NCI-H128 (cell line): ENCODE results near the gene CCR5AS.
"Not testable (repeated sequence)": the region's sequence is repeated elsewhere in the genome, so short reads cannot be mapped to it uniquely, and the experiment has no call there.

ENCODE experiments used
- DNase-seq: peaks from one replicate; lab custom pipeline; 2025; ENCODE audit not compliant: unreplicated experiment; lab: John Stamatoyannopoulos, UW

CCR5AS gene

DNA sequence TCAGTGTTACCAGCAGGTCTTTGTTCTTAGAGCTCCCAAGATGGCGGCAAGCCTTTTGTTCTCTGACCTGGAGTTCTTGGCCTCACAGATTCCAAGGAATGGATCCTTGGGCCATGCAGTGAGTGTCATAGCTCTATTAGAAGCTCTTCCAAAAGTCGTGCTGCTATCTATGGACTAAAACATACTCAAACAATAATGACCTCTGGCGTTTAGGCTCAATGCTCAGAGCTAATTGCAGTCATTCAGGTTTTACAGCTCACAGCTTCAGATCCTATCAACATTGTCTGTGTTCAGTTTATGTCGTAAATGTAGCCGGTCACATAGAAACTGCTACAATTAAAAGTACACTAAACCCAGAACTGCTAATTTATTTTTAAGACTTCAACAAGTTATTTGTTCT is 22.4 kb upstream of the CCR5AS start:
- DNase-seq, result no peak

DNA sequence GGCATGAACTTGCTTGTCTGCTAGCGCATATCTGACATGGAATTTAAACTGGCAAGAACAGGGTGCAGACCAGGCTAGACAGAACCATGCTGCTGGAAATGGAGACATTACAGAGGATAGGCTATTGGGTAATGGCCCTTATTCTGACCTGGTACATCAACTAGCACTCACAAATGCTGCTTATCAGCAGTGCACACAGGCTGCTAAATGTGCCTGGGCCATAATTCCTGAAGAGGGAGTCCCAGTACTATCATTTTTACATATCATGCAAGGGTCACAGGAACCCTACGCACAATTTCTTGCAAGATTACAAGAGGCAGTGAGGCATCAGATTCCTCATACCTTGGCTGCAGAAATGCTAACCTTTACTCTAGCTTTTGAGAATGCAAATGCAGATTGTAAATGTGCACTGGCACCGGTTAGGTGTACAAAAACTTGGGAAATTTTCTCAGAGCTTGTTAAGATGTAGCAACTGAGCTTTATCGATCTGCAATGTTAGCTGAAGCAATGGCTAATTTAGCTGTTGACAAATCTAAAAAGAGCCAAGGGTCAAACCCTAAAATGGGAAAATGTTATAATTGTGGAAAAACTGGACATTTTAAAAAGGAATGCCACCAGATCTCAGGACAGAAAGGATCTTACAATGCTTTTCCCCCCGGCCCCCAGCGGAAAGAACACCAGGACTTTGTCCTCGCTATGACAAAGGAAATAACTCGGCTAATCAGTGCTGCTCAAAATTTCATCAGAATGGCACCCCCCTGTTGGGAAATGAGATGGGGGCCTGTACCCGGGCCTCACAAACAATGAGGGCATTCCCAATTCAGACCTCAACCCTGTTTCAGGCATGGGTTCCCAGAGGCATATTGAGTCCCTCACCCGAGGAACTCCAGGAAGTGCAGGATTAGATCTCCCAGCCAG is 21.3 kb upstream of the CCR5AS start:
- DNase-seq, result no peak

DNA sequence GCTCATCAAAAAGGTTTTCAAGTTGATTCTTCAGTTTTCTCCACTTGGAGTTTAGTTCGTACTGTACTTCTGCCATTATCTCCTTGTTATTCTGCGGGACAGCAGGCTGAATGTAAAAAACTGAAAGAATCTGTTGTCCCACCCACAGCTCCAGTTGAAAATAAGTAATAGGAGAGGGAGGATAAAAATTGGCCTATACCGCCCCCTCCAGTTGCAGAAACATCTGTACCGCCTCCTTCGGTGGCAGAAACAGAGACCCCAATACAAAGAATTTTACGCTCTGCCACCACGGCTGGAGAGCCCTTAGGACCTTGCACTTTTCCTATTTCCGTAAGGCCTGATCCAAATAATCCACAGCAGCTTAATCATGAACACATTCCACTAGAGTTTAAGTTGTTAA is 20.5 kb upstream of the CCR5AS start:
- DNase-seq, result not testable (repeated sequence)

DNA sequence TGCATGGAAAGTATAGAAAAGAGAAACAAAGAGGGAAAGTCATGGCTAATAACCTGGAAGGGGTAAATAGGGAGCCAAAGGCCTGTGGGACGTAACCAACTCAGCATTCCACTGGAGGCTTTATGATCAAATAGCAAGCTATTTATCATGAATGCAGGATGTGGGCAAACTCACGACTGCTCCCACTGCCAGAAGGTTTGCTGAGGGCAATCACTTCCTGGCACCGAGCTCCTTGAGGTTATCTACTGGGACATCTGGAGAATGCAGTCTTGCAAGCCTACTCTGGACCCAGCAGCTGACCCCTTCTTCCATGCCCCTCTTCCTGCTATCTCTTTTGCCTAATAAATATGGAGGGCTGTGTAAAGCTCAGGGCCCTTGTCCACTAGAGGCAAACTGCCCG is 19.6 kb upstream of the CCR5AS start:
- not testable (repeated sequence) for DNase-seq

DNA sequence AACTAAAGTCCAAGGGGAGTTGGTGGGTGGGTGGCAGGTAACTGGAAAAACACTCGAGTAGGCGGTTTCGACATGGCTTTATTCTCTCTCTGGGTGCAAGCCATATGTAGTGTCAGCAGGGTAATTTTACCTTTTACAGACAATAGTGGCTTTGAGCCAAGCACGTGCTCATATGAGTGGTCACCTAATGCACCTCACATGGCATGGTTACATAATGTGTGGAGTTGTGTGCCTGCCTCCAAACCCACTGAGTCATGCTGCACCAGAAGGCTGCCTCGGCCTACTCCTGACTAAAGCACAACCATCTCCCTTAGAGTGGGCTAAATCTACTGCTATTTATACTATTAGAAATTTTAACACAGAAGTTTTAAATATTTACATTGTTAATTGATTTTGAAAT is 16.7 kb upstream of the CCR5AS start:
- no peak for DNase-seq

DNA sequence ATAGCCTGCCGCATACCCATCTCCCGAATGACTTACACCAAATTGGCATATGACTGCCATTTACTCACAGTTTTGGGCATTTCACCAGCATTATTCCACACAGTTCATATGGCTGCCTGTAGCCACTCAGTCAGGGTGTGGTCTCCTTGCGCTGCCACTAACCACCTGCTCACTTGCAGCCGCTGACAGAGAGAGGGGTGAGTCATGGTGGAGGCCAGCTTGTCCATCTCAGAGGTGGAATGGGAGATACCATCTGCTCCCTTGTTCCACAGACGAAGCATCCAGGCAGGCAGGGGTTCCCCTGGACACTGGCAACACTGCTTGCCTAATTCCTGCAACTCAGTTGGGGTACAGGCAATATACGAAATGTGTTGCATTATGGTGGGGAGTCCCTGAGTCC is 15.8 kb upstream of the CCR5AS start:
- DNase-seq, result no peak

DNA sequence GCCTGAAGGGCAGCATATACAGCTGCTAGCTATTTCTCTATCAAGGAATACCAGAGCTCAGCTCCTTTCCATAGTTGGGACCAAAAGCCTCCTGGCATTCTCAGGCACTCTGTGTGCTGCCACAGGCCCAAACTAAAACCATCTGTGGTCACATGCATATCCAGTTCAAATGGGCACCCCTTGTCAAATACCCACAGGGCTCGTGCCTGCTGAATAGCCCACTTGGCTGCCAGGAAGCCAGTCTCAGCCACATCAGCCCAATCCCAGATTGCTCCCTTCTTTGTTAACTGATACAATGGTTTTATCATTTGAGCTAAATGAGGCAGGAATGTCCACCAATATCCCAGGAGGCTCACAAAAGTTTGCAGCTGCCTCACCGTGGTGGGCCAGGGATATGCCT is 14.1 kb upstream of the CCR5AS start:
- no peak for DNase-seq

DNA sequence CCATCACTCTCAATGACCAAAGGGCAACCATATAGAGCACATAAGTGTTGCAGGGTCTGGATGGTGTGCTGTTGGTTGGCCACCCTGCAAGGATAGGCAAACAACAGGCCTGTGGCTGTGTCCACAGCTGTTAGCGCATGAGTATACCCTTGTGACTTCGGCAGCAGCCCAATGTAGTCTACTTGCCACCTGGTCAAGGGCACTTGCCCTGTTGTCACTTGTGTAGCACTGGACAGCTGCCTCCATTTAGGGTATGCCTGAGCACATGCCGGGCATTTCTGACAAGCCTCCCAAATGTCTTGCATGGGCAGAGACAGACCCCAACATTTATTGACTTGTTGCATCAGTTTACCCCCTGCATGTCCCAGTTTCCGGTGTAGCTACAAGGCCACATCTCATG is 12.9 kb upstream of the CCR5AS start:
- DNase-seq, result no peak

DNA sequence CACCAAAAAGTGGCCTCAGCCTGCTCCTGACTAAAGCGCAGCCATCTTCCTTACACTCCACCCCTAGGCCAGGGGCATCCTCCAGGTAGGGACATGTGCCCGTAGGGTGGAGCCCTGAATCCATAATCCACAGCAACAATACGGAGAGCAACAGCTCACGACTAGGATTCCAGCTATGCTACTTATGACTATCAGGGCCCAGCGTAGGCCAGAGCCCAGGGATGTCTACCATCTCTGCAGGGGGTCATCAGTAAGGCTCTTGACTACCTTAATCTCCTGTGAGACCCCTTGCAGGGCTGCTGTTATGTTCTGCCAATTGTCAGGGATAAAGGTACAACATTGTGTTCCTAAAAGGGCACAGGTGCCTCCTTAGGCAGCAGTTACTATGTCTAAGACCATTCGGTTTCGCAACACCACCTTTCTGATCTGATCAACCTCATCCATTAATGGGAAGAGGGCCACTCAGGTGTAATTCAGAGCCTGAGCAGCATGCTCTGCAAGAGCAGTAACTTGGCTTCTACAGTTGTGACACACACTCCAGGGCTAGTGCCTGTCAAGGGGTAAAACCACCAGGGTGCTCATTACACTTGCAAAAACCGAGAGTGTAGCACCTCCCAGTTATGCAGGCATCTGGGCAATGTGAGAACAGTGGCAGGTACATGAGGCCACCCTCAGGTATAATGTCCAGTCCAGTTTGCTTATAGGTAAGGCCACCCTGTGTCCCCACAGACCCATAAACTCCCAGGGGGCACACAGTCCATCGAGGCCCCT is 11.2 kb upstream of the CCR5AS start:
- DNase-seq, result no peak

DNA sequence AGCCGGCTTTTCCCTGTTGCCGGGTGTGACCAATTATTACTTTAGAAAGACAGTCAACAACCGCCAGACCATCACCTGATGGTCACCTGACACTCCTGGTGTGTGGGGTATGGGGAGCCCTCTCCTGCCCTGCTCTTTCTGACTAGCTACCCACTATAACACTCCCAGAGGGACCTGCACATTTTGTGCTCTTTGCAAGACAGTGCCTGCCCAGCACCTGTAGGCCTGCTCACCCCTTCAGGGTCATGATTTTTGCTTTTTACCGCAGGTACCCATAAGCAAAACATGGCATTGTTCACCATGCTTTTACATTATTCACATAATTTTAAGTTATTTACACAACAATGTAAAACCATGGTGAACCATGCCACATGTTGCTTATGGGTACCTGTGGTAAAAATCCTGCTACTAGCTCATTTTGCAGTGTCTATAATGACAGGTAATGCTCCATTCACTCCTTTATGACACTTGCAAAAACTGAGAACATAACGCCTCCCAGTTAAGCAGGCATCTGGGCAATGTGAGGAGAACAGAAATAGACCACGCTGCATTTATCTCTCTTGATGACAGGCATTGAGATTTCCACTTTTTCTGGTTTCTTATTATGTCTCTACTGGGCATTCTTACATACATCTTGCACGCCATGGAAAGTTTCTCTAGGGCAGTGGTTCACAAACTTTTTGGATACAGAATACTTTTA is 10.1 kb upstream of the CCR5AS start:
- DNase-seq, result no peak

DNA sequence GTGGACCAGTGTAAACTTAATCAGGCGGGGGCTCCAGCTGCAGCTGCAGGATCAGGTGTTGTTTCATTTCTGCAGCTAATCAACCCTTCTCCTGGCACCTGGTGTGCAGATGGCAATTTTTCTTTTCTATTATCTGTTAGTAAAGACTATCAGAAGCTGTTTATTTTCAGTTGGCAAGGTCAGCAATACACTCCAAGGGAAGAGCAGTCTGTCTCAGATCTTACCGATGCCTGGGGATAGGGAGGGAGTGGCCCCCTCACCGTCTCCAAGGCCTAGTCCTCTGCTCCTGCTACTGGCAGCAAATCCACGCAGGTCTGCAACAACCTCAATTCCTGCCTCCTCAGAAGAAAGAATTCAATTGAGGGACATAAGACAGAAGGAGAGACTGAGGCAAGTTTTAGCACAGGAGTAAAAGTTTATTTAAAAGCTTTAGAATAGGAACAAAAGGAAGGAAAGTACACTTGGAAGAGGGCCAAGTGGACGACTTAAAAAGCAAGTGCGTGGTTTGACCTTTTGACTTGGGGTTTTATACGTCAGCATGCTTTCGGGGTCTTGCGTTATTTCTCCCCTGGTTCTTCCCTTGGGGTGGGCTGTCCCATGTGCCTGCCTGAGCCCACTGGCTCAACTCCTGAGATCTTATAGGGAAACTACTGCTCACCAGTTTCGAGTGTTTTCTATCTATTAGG is 9.4 kb upstream of the CCR5AS start:
- DNase-seq, result no peak

DNA sequence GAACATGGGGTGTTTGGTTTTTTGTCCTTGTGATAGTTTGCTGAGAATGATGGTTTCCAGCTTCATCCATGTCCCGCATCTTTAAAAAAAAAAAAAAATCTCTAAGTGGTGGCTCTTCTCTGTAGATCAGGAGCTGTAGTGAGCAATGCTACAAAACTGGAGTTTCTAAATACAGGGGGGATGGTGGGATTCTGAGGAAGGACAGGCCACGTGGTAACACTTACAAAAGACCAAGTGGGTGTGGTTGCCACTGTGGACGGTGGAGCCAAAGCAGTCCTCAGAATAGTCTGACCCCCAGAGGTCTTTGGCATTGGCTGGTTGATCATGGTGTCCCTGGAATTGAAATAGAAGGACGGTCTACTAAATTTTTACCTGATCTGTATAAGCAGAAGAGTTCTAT is 7.9 kb upstream of the CCR5AS start:
- no peak for DNase-seq

DNA sequence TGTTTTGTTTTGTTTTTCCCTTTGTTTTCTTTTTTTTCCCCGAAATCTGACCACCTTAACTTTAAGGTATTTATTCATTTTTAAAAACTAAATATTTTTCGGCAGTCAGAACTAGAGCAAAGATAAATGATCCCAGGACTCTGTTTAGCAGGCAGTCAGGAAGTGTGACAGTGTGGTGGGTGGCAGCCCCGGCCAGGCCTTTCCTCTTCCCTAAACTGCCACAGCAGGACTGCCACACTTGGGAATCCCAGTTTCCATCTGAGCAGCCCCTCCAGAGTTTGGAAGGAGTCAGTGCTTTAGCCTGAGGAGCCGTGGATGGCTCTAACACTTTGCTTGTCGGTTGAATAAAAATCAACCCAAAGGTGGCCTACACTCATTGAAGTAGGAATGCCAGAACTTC is 7.1 kb upstream of the CCR5AS start:
- no peak for DNase-seq

DNA sequence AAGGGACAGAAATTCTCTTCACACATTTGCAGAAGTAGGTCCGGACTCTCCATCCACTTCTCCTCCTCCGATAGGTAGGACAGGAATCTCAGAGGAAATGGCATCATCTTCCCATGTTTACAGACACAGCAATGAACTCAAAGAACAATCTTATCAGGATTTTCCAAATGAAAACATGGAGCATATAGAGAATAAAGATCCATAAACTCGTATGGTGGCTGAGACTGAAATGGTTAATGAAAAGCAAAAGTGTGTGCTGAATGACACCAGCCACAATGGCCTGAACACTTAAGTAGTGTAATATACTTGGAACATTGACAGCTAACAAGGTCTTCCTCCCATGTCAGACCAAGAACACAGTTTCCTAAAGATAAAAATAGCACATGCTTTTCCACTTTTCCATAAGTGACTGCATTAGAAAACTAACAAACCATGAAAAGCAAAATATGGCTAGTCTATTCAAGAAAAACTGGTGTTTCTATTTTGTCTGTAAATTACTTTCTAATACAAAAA is 6.0 kb upstream of the CCR5AS start:
- DNase-seq, result no peak

DNA sequence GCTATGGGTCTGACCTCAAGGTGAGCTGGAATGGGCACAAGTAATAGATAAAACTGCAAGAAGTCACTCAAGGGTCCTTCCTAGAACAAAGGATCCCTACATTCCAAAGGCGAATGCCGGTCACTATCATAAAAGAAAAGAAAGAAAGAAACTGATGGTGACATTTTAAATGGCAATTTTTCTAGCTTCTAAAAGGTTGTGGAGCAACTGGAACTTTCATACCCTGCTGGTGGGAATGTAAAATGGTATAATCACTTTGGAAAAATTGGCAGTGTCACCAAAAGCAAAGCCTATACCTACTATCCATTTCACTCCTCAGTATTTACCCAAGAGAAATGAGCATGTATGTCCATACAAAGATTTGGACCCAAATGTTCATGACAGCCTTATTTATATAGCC is 4.4 kb upstream of the CCR5AS start:
- no peak for DNase-seq

DNA sequence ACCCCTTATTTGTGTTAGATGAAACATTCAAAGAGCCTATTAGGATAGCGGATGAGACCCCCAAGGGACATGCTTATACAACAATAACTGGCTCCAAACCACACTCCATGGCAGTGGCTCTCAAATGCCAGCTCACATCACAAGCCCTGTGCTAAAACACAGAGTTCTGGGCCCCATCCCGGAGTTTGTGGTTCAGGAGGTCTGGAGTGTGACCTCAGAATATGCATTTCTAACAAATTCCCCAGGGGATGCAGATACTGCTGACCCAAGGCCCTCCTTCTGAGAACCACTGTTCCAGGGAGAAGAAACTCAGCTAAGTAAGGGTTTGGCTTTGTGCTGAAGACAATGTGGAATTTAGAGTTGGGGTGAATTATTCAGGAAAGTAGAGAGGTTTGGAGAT is 3.8 kb upstream of the CCR5AS start:
- no peak for DNase-seq

DNA sequence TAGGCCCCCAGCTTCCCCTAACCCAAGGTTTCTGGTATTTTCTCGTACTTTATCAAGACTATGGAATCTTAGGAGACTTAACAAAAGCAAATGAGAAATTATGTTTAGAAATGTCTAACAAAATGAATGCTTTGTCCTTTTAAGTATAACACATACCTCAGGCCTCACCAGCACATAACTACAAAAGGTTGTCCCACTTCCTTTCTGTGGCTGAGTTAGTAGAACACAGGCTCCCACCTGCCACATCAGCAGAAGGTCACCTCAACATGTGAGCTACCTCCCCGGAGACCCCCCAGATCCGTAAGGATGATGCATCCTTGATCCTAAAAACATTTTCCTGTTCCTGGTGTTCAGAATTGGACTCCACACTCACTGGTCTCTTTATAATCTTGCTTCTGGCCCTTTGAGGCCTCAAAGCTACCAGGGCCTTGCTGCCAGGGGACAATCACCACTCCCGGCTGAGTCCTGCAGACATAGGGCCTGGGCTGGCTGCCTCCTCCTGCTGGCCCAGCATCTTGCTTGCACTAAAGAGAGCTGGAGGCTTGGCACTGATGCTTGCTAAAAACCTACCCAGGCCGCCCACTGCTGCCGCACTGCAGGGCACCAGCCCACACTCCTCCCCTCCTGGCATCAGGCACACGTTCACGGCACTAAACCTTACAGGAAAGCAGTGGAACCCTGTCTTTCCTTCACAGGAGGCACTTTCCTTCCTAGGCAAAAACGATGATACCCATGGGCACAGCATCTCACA is 3.0 kb upstream of the CCR5AS start:
- DNase-seq, result no peak

DNA sequence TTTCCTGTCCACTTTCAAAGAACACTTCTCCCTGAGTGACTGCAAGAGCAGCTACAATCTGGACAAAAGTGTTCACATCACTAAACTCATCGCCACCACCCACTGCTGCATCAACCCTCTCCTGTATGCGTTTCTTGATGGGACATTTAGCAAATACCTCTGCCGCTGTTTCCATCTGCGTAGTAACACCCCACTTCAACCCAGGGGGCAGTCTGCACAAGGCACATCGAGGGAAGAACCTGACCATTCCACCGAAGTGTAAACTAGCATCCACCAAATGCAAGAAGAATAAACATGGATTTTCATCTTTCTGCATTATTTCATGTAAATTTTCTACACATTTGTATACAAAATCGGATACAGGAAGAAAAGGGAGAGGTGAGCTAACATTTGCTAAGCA is 2.0 kb upstream of the CCR5AS start:
- DNase-seq, result no peak

DNA sequence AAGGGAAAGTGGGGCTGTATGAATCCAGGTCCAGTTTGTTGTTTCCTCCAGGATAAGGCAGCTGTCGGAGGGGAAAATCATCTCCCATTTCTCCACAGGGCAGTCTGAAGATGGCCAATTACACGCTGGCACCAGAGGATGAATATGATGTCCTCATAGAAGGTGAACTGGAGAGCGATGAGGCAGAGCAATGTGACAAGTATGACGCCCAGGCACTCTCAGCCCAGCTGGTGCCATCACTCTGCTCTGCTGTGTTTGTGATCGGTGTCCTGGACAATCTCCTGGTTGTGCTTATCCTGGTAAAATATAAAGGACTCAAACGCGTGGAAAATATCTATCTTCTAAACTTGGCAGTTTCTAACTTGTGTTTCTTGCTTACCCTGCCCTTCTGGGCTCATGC is 1.1 kb upstream of the CCR5AS start:
- DNase-seq, result no peak

DNA sequence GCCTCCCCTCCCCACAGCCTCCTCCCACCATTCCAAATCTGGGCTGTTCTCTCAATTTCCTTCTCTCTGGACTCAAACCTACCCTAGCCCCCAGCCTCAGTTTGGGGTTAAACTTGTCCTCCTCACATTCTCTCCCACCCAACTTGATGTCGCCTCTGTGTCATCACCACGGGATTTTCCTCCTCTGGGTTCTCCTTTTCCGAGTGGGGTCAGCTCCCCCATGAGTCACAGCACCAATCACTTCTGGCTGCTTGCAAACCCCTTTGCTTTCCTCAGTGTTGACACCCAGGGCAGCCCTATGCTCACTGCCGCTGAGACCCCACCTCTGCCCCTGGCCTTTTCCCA is 451 bp downstream of the CCR5AS start:
- no peak for DNase-seq
